Mesothelial cell of epicardium (in vitro differentiated cells): Measurements from ENCODE around the gene IGFL4. TPM values are rescaled to one million over a fixed set of nuclear protein-coding genes. Genes with fewer than 3 reads are reported as not detected.
"Not testable (repeated sequence)": the region's sequence is repeated elsewhere in the genome, so short reads cannot be mapped to it uniquely, and the experiment has no call there.

Source experiments
- DNase-seq, 2 experiments: peaks; one replicate each; pipeline ENCODE4 v3.0.0; 2021; ENCODE audit warnings: low spot score in 2 of 2; ENCODE audit not compliant: unreplicated experiment in 2 of 2
- H3K27ac Mint-ChIP-seq: 2 replicates; pipeline ENCODE4 v1.8.0; 2021; ENCODE audit warnings: mixed read lengths
- H3K27me3 Mint-ChIP-seq: 2 replicates; pipeline ENCODE4 v1.8.0; 2021; ENCODE audit warnings: low read depth, mixed read lengths
- H3K36me3 Mint-ChIP-seq: 2 replicates; pipeline ENCODE4 v1.8.0; 2021; ENCODE audit warnings: mixed read lengths
- H3K4me1 Mint-ChIP-seq: 2 replicates; pipeline ENCODE4 v1.8.0; 2021; ENCODE audit warnings: mixed read lengths
- H3K4me3 Mint-ChIP-seq: 2 replicates; pipeline ENCODE4 v1.8.0; 2021; ENCODE audit warnings: mild to moderate bottlenecking, moderate library complexity, mixed read lengths
- H3K9me3 Mint-ChIP-seq: 2 replicates; pipeline ENCODE4 v1.8.0; 2021; ENCODE audit warnings: mixed read lengths
- total RNA-seq: library from RNA; stranded (reverse); gene quantifications from 3 replicates; pipeline ENCODE4 v1.2.1, GENCODE V29; 2021
- TF ChIP-seq, protein P1 (sequence below): fragments of 200-600 bp; sonication (generic); IDR thresholded peaks from one replicate; pipeline ENCODE4 v1.5.0; 2021; ENCODE audit warnings: antibody characterized with exemption; ENCODE audit not compliant: unreplicated experiment

The IGFL4 gene
- total RNA-seq, 1 donor from 2014 or later: 2.4 TPM

GRCh38 chr19:46081928-46082727 is 41.3 kb upstream of the IGFL4 start:
- no peak overlapping the region for H3K27ac Mint-ChIP-seq
- peaks cover 9% of the 10 kb centered on the region for H3K36me3 Mint-ChIP-seq
- TF ChIP-seq, protein P1, sequence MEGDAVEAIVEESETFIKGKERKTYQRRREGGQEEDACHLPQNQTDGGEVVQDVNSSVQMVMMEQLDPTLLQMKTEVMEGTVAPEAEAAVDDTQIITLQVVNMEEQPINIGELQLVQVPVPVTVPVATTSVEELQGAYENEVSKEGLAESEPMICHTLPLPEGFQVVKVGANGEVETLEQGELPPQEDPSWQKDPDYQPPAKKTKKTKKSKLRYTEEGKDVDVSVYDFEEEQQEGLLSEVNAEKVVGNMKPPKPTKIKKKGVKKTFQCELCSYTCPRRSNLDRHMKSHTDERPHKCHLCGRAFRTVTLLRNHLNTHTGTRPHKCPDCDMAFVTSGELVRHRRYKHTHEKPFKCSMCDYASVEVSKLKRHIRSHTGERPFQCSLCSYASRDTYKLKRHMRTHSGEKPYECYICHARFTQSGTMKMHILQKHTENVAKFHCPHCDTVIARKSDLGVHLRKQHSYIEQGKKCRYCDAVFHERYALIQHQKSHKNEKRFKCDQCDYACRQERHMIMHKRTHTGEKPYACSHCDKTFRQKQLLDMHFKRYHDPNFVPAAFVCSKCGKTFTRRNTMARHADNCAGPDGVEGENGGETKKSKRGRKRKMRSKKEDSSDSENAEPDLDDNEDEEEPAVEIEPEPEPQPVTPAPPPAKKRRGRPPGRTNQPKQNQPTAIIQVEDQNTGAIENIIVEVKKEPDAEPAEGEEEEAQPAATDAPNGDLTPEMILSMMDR: peak; percentile 84
- peaks cover 18% of the 10 kb centered on the region for H3K9me3 Mint-ChIP-seq
- peaks cover 8% of the 10 kb centered on the region for H3K4me1 Mint-ChIP-seq
- peaks cover 19% of the 10 kb centered on the region for H3K27me3 Mint-ChIP-seq
- peak in 1 of 2 experiments; percentile 58 for DNase-seq
- no peak overlapping the region for H3K4me3 Mint-ChIP-seq

- H3K9me3 Mint-ChIP-seq: peaks cover 5% of the 10 kb centered on the region
- H3K4me3 Mint-ChIP-seq: no peak overlapping the region
- peaks cover 4% of the 10 kb centered on the region for H3K36me3 Mint-ChIP-seq
- no peak overlapping the region for H3K27ac Mint-ChIP-seq
- peaks cover 34% of the 10 kb centered on the region for H3K27me3 Mint-ChIP-seq
- no peak for DNase-seq
- peaks cover 13% of the 10 kb centered on the region for H3K4me1 Mint-ChIP-seq
- TF ChIP-seq, protein P1: no peak
Measured at GRCh38 chr19:46080561-46080960, 39.8 kb upstream of the IGFL4 start.

DNA sequence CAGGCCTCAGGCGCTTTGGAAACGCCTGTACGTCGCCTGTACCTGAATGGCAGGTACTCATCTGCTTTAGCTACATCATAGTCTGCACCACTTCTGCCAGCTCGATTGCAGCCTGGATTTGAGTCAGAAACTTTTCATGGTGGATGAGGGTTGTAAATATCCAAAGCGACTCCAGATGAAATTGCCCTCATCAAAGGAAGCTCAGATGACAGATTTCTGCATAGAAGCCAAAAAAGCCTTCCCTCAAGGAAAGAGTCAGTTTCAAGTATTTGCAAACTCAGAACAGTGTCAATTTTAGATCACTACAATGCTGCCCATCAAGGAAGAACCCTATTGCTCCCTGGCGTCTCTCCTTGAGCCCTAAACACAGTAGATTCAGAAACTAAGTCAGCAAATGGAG is 38.8 kb upstream of the IGFL4 start:
- H3K36me3 Mint-ChIP-seq: no peaks in the 10 kb centered on the region
- H3K27ac Mint-ChIP-seq: no peak overlapping the region
- peaks cover 13% of the 10 kb centered on the region for H3K4me1 Mint-ChIP-seq
- H3K9me3 Mint-ChIP-seq: no peaks in the 10 kb centered on the region
- no peak overlapping the region for H3K4me3 Mint-ChIP-seq
- TF ChIP-seq, protein P1: no peak
- DNase-seq: no peak
- H3K27me3 Mint-ChIP-seq: peaks cover 40% of the 10 kb centered on the region

- H3K9me3 Mint-ChIP-seq, H3K4me3 Mint-ChIP-seq, H3K36me3 Mint-ChIP-seq, DNase-seq, H3K27ac Mint-ChIP-seq: not testable (repeated sequence)
- Mint-ChIP-seq H3K4me1 (peaks cover 13% of the 10 kb centered on the region), H3K27me3 (peaks cover 47% of the 10 kb centered on the region)
- TF ChIP-seq, protein P1: peak; percentile 46
Measured at GRCh38 chr19:46078573-46079332, 38.0 kb upstream of the IGFL4 start.

- Mint-ChIP-seq H3K27ac (no peak overlapping the region), H3K4me3 (peak overlapping the region; percentile 80), H3K27me3 (peaks cover 55% of the 10 kb centered on the region), H3K9me3 (no peaks in the 10 kb centered on the region), H3K4me1 (peaks cover 13% of the 10 kb centered on the region), H3K36me3 (no peaks in the 10 kb centered on the region)
- no peak for DNase-seq
- TF ChIP-seq, protein P1: peak; percentile 20
Measured at GRCh38 chr19:46077815-46078167, 37.0 kb upstream of the IGFL4 start.
